SJCRH30 (cell line): ENCODE data around the gene TIGAR. TPM values are rescaled to one million over a fixed set of nuclear protein-coding genes. Genes with fewer than 3 reads are reported as not detected.

Source experiments
- DNase-seq, 2 experiments: peaks; one replicate each; pipeline ENCODE4 v3.0.0-alpha.2; 2015 to 2020
- H3K27ac ChIP-seq: fragments of 250-450 bp; sonication (Bioruptor Pico); 2 replicates; pipeline ENCODE4 v1.5.1; 2020; ENCODE audit warnings: mild to moderate bottlenecking, moderate library complexity
- H3K27me3 ChIP-seq: fragments of 250-450 bp; sonication (Bioruptor Pico); 2 replicates; pipeline ENCODE4 v1.5.1; 2020; ENCODE audit warnings: mild to moderate bottlenecking, moderate library complexity
- H3K36me3 ChIP-seq: fragments of 250-450 bp; sonication (Bioruptor Pico); 2 replicates; pipeline ENCODE4 v1.5.1; 2020; ENCODE audit warnings: mild to moderate bottlenecking, moderate library complexity
- H3K4me1 ChIP-seq: fragments of 250-450 bp; sonication (Bioruptor Pico); 2 replicates; pipeline ENCODE4 v1.5.1; 2020; ENCODE audit warnings: mild to moderate bottlenecking, moderate library complexity
- H3K4me3 ChIP-seq: fragments of 250-450 bp; sonication (Bioruptor Pico); 2 replicates; pipeline ENCODE4 v1.5.1; 2020; ENCODE audit warnings: mild to moderate bottlenecking, moderate library complexity
- H3K9me3 ChIP-seq: fragments of 250-450 bp; sonication (Bioruptor Pico); replicated peaks from 2 replicates; pipeline ENCODE4 v1.5.1; 2020; ENCODE audit warnings: mild to moderate bottlenecking, moderate library complexity
- total RNA-seq: library from RNA; depleted of rRNA; stranded (reverse); fragments of >200 nt; shearing (Covaris generic); gene quantifications from 2 replicates; pipeline ENCODE4 v1.2.3, GENCODE V29; 2014; rRNA removed

Gene TIGAR, protein sequence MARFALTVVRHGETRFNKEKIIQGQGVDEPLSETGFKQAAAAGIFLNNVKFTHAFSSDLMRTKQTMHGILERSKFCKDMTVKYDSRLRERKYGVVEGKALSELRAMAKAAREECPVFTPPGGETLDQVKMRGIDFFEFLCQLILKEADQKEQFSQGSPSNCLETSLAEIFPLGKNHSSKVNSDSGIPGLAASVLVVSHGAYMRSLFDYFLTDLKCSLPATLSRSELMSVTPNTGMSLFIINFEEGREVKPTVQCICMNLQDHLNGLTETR
- 18.7 and 21.2 TPM in 2 replicates for total RNA-seq

DNA sequence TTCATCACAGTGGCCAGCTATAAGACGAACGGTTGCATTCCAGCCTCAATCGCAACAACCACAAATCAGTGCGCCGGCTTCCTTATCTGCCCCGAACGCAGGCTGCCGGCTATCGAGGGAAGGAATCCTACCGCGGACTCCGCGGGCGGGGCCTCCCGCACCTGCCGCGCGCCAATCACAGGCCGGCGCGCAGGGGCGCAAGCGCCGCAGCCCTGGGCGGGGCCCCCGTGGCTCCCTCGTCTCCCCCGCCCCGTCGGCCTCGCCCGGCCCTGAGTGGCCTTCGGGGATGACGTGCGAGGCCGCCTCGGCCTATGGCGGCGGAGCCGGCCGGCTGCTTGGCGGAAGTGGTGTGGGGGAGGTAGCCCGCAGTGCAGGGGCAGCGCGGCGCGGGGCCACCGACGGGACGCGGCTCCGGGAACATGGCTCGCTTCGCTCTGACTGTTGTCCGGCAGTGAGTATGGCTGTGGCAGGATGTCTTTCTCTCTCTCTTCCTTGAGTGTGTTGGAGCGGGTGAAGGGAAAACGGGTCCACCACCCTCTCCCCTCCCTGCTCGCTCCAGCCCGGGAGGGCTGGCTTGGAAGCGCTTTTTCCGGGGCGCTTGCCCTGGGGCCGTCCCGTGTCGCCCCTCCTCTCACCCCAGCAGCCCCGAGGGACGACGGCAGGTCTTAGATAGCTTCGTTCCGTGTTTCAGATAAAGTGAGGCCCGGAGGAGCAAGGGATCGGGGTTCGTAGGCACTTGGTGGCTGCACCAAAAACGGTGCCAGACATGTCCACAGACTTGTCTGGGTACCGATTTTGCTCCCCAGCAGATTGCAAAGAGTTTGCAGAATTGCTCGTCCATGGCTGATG is at the start of gene TIGAR:
Gene TIGAR (plus strand): TSS at position 361 of the 849 bp plus-strand sequence. CDS start 59 bp downstream, at position 420.
- H3K4me3 ChIP-seq = peak within 1 kb of the TSS; percentile 80
- no peaks in the 10 kb centered on the region for H3K27me3 ChIP-seq
- H3K27ac ChIP-seq = peak within 1 kb of the TSS; percentile 89
- DNase-seq = peak; percentile 94 to 95
- peaks cover 6% of the 10 kb centered on the region; the same call in 1 of the 2 replicates for H3K4me1 ChIP-seq
- H3K9me3 ChIP-seq = no peaks in the 10 kb centered on the region
- H3K36me3 ChIP-seq = no peaks in the 10 kb centered on the region; the same call in none of the 2 replicates

DNA sequence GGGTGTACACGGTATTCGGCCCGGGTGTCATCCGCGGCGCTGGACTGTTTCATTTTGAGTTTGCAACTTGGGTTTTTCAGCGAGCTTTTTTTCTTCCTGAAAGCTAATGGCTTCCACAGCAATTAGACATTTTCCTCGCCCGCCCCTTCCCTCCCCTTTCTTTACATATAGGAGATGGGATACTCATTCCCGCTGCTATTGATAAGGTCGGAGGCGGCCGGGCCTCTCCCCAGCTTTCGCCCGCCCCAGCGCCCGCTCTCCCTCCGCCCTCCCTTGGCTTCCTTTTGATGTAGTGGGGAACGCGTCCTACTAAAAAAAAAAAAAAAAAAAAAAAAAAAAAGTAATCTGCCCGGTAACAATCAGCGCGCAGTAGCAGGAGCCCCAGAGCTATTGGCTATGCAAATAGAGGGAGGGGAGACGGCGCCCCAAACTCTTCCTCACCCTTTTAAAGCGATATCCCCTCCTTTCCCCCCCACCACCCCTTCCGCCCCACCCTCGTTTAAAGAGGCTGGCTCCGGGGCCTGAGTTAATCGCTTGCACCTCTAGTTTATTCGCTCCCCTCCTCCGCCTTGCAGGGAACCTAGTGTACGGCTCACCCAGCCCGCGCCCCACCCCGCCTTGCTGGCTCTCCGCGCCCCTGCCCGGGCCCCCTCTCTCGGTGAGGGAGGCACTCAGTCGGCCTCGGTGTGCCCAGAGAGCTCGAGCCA is 49.1 kb upstream of the TIGAR start:
- Histone ChIP-seq H3K4me1 (peaks cover 6% of the 10 kb centered on the region), H3K27me3 (no peaks in the 10 kb centered on the region), H3K27ac (peak overlapping the region; percentile 89), H3K9me3 (no peaks in the 10 kb centered on the region), H3K4me3 (peak overlapping the region; percentile 93), H3K36me3 (peaks cover 29% of the 10 kb centered on the region)
- peak; percentile 83 to 85 for DNase-seq

DNA sequence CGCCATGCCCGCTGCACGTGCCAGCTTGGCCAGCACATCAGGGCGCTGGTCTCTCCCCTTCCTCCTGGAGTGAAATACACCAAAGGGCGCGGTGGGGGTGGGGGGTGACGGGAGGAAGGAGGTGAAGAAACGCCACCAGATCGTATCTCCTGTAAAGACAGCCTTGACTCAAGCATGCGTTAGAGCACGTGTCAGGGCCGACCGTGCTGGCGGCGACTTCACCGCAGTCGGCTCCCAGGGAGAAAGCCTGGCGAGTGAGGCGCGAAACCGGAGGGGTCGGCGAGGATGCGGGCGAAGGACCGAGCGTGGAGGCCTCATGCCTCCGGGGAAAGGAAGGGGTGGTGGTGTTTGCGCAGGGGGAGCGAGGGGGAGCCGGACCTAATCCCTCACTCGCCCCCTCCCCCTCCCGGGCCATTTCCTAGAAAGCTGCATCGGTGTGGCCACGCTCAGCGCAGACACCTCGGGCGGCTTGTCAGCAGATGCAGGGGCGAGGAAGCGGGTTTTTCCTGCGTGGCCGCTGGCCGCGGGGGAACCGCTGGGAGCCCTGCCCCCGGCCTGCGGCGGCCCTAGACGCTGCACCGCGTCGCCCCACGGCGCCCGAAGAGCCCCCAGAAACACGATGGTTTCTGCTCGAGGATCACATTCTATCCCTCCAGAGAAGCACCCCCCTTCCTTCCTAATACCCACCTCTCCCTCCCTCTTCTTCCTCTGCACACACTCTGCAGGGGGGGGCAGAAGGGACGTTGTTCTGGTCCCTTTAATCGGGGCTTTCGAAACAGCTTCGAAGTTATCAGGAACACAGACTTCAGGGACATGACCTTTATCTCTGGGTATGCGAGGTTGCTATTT is 48.4 kb upstream of the TIGAR start:
- Histone ChIP-seq H3K9me3 (no peaks in the 10 kb centered on the region), H3K4me1 (peaks cover 7% of the 10 kb centered on the region), H3K4me3 (peak overlapping the region; percentile 93), H3K27me3 (no peaks in the 10 kb centered on the region), H3K36me3 (peaks cover 37% of the 10 kb centered on the region), H3K27ac (peak overlapping the region; percentile 89)
- DNase-seq = peak; percentile 73

DNA sequence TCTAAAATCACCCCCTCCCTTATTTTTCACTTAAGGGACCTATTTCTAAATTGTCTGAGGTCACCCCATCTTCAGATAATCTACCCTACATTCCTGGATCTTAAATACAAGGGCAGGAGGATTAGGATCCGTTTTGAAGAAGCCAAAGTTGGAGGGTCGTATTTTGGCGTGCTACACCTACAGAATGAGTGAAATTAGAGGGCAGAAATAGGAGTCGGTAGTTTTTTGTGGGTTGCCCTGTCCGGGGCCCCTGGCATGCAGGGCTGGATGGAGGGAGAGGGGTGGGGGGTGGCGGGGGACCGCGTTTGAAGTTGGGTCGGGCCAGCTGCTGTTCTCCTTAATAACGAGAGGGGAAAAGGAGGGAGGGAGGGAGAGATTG is 47.8 kb upstream of the TIGAR start:
- Histone ChIP-seq H3K27me3 (no peaks in the 10 kb centered on the region), H3K36me3 (peaks cover 43% of the 10 kb centered on the region), H3K4me3 (peak overlapping the region; percentile 93), H3K9me3 (no peaks in the 10 kb centered on the region), H3K4me1 (peaks cover 12% of the 10 kb centered on the region), H3K27ac (peak overlapping the region; percentile 89)
- no peak for DNase-seq

DNA sequence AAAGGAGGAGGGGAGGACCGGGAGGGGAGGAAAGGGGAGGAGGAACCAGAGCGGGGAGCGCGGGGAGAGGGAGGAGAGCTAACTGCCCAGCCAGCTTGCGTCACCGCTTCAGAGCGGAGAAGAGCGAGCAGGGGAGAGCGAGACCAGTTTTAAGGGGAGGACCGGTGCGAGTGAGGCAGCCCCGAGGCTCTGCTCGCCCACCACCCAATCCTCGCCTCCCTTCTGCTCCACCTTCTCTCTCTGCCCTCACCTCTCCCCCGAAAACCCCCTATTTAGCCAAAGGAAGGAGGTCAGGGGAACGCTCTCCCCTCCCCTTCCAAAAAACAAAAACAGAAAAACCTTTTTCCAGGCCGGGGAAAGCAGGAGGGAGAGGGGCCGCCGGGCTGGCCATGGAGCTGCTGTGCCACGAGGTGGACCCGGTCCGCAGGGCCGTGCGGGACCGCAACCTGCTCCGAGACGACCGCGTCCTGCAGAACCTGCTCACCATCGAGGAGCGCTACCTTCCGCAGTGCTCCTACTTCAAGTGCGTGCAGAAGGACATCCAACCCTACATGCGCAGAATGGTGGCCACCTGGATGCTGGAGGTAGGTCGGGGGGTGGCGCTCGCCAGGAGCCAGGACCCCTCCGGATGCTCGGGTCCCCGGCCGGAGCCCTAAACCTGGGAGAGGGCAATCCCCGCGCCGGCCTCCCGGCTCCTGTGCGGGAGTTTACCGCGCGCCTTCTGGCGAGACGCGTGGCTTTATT is 47.2 kb upstream of the TIGAR start, which contains the start of gene CCND2:
Gene CCND2 (plus strand): TSS at position 111 of the 744 bp plus-strand sequence. CDS start 279 bp downstream, at position 390.
- H3K9me3 ChIP-seq = no peaks in the 10 kb centered on the region
- peaks cover 13% of the 10 kb centered on the region for H3K4me1 ChIP-seq
- H3K36me3 ChIP-seq = peaks cover 49% of the 10 kb centered on the region
- peak; percentile 98 for DNase-seq
- H3K27me3 ChIP-seq = no peaks in the 10 kb centered on the region
- peak within 1 kb of the TSS; percentile 93 for H3K4me3 ChIP-seq
- peak within 1 kb of the TSS; percentile 89 for H3K27ac ChIP-seq

DNA sequence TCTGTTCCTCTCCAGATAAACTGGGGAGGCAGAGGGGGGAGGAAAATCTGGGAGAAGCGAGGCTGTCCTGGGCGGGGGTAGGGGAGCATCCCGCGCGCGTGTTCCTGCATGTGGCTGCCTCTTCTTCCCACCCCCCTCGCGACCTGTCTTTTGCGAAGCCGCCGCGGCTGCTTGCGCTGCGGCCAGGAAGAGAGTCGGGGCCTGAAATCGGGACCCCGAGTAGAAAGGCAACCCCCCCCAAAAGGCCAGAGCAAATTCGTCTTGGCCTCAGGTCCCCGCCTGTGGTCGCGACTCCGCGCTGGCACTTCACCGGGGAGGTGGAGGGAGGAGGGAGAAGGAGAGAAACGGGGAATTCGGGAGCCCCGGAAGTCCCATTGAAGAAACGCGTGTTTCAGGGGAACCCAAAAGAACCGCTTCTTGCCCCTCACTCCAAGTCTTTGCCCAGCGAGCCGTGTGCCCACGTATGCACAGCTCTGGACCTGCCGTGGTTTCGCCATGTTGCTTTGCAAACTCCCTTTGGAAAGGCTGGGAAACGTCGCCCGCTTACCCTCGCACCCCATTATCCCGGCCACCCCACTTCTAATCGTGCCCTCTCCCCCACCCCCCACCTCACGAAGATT is 46.5 kb upstream of the TIGAR start:
- H3K4me3 ChIP-seq = peak overlapping the region; percentile 93
- peaks cover 56% of the 10 kb centered on the region for H3K36me3 ChIP-seq
- H3K4me1 ChIP-seq = peaks cover 13% of the 10 kb centered on the region
- DNase-seq = peak; percentile 48 to 52
- H3K9me3 ChIP-seq = no peaks in the 10 kb centered on the region
- H3K27me3 ChIP-seq = no peaks in the 10 kb centered on the region
- H3K27ac ChIP-seq = peak overlapping the region; percentile 89

DNA sequence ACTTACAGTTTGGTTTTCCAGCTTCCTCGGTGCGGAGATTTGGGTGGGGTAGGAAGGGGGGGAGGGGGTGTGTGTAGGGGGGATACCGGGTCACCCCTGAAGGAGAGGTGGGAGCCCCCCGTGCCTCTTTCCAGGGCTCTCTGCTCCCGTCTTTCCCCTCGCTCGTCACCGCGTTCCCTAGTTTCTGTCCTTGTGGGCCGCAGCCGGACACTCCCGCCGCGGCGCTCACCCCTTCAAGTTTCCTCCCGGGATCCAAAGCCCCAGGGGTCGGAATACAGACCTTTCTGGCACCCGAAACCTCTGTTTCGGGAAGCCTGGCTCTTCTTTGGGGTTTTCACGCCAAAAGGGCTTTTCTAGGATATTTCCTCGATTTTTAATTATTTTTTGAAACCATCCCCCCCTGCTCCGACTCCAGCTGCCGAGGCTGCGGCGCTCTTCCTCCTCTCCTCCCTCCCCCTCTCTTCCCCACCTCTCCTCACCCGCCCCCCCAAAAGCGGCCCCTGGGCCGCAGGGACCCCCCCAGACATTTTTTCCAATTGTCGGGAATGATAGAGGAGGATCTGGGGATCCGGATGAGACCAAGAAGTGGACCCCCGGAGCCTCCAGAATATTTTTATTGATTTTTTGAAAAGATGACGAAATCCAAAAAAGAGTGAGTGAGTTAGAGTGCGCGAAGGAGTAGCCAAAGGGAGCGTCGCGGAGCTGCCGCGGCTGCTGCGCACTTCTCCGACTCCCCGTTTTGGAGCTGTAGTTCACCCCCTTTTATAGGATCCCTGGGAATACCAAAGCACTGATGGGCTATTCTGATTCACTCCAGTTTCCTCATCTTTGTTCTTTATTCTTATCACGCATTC is 45.8 kb upstream of the TIGAR start:
- H3K36me3 ChIP-seq = peaks cover 63% of the 10 kb centered on the region
- no peaks in the 10 kb centered on the region for H3K9me3 ChIP-seq
- DNase-seq = peak in 1 of 2 experiments; percentile 47
- peaks cover 14% of the 10 kb centered on the region for H3K4me1 ChIP-seq
- peak overlapping the region; percentile 93 for H3K4me3 ChIP-seq
- no peaks in the 10 kb centered on the region for H3K27me3 ChIP-seq
- peak overlapping the region; percentile 89 for H3K27ac ChIP-seq

DNA sequence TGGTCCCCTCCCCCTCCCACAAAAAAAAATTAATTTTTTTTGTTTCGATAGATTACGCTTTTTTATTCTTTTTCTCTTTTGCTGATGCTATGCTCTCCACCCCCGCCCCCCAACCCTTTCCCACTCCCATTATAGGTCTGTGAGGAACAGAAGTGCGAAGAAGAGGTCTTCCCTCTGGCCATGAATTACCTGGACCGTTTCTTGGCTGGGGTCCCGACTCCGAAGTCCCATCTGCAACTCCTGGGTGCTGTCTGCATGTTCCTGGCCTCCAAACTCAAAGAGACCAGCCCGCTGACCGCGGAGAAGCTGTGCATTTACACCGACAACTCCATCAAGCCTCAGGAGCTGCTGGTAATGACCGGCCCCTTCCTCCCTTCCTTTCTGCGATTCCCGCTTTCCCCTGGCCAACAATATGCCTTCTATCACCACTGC is 45.1 kb upstream of the TIGAR start:
- Histone ChIP-seq H3K27ac (peak overlapping the region; percentile 89), H3K4me1 (peaks cover 15% of the 10 kb centered on the region), H3K27me3 (no peaks in the 10 kb centered on the region), H3K9me3 (no peaks in the 10 kb centered on the region), H3K36me3 (peaks cover 70% of the 10 kb centered on the region), H3K4me3 (peak overlapping the region; percentile 93)
- DNase-seq = peak in 1 of 2 experiments; percentile 61

DNA sequence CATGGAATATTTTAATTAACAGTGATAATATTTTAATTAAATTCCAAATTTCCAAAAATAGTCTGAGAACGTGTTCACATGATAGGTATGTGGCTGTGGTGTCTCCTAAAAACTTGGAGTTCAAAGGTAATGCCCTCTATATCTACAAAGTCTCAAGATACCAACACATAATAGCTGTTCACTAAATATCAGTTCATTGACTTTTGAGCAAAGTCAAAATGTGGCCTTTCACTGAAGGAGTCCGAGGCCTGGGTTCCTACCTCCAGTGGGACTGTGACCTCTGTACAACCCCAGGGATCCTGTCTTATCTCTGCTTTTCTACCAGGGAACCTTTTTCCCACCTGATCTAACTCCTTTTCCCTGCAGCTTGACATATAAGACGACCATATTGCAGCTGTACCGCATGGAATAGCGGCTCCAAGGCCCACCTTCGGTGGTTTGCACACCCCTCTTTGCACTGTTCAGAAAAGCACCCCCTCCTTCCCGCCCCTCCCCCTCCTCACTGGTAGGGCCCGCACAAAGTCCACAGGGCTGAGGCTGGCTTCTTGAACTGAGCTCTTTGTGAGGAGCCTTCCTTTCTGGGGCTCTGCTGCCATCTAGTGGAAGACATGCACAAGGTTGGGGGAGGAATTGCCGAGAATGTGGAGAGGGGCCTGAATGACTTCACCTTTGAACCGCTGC is 44.3 kb upstream of the TIGAR start:
- peak overlapping the region; percentile 89 for H3K27ac ChIP-seq
- H3K4me1 ChIP-seq = peaks cover 15% of the 10 kb centered on the region
- no peaks in the 10 kb centered on the region for H3K27me3 ChIP-seq
- H3K36me3 ChIP-seq = peaks cover 77% of the 10 kb centered on the region
- peak overlapping the region; percentile 93 for H3K4me3 ChIP-seq
- DNase-seq = peak; percentile 93 to 98
- no peaks in the 10 kb centered on the region for H3K9me3 ChIP-seq

DNA sequence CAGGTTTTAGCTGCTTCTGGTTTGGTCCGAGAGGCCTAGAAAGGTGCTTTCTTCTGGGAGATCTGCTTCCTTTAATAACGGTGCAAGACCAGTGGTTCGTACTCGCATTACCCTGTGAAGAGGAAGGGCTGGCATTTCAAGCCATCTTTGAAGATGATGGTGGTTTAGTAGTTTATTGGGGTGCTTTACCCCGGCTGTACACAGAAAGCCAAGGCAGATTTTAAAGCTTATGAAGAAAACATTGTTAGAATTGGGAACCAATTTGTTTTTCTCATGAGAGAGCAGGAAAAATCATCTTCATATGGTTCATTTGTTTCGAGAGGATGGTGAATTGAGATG is 43.8 kb upstream of the TIGAR start:
- H3K4me1 ChIP-seq = peaks cover 15% of the 10 kb centered on the region
- H3K27ac ChIP-seq = peak overlapping the region; percentile 89
- H3K9me3 ChIP-seq = no peaks in the 10 kb centered on the region
- DNase-seq = no peak
- H3K27me3 ChIP-seq = no peaks in the 10 kb centered on the region
- H3K36me3 ChIP-seq = peaks cover 81% of the 10 kb centered on the region
- H3K4me3 ChIP-seq = peak overlapping the region; percentile 93

DNA sequence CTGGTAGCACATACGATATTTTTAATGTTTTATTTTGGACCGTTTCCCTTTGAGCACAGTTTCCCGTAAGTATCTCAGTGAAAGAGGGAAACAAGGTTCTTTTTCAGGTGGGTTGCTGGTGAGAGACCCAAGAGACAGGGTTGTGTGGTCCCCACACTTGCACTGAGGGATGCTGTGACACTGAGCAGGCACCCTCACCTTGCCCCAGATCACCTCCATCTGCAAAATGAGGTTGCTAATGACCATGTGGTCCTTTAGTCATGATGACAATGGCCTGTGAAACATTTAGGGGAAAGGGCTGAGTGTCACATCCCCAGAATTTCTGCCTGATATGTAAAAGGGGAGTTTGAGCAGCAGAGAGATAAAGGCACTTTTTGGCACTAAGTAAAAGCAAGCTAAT is 43.2 kb upstream of the TIGAR start:
- DNase-seq = no peak
- Histone ChIP-seq H3K4me3 (peak overlapping the region; percentile 93; the same call in 1 of the 2 replicates), H3K4me1 (peaks cover 15% of the 10 kb centered on the region), H3K9me3 (no peaks in the 10 kb centered on the region), H3K27ac (no peak overlapping the region; the same call in 1 of the 2 replicates), H3K36me3 (peaks cover 88% of the 10 kb centered on the region), H3K27me3 (no peaks in the 10 kb centered on the region)
